NT2/D1 (cell line): Measurements from ENCODE around the gene MPPE1.

ENCODE experiments used
- SUZ12 ChIP-seq: IDR thresholded peaks from 2 replicates; pipeline ENCODE4 v1.6.1; 2011; ENCODE audit not compliant: insufficient read length, insufficient read depth; ENCODE audit errors: extremely low read depth
- YY1 ChIP-seq: IDR thresholded peaks from 2 replicates; pipeline ENCODE4 v1.6.1; 2011; ENCODE audit not compliant: insufficient read length, insufficient read depth
- ZNF274 ChIP-seq: IDR thresholded peaks from 2 replicates; pipeline ENCODE4 v1.6.1; 2011; ENCODE audit warnings: mild to moderate bottlenecking, low read depth, low read length

GRCh38 chr18:11946756-11947155 lies 38.6 kb upstream of the MPPE1 start:
- no peak for TF ChIP-seq ZNF274
- no peak for TF ChIP-seq SUZ12
- no peak for TF ChIP-seq YY1
